HL-60 (cell line): Measurements from ENCODE around the gene AGTRAP.

ENCODE experiments used
- GABPA ChIP-seq: IDR thresholded peaks from 2 replicates; pipeline ENCODE4 v1.6.1; 2012; ENCODE audit warnings: low read depth
- POLR2AphosphoS5 ChIP-seq: IDR thresholded peaks from 2 replicates; pipeline ENCODE4 v1.6.1; 2012; ENCODE audit warnings: low read depth
- SPI1 ChIP-seq: IDR thresholded peaks from 2 replicates; pipeline ENCODE4 v1.6.1; 2012; ENCODE audit warnings: low read depth, mild to moderate bottlenecking, borderline replicate concordance
- TF ChIP-seq, protein P1 (sequence below): IDR thresholded peaks from one replicate; pipeline ENCODE4 v1.5.1; 2011; ENCODE audit warnings: low read length, control low read depth, inconsistent platforms; ENCODE audit not compliant: insufficient read depth
- TF ChIP-seq, protein P2 (sequence below): IDR thresholded peaks from 2 replicates; pipeline ENCODE4 v1.6.1; 2012; ENCODE audit warnings: low read depth; ENCODE audit not compliant: insufficient replicate concordance

DNA sequence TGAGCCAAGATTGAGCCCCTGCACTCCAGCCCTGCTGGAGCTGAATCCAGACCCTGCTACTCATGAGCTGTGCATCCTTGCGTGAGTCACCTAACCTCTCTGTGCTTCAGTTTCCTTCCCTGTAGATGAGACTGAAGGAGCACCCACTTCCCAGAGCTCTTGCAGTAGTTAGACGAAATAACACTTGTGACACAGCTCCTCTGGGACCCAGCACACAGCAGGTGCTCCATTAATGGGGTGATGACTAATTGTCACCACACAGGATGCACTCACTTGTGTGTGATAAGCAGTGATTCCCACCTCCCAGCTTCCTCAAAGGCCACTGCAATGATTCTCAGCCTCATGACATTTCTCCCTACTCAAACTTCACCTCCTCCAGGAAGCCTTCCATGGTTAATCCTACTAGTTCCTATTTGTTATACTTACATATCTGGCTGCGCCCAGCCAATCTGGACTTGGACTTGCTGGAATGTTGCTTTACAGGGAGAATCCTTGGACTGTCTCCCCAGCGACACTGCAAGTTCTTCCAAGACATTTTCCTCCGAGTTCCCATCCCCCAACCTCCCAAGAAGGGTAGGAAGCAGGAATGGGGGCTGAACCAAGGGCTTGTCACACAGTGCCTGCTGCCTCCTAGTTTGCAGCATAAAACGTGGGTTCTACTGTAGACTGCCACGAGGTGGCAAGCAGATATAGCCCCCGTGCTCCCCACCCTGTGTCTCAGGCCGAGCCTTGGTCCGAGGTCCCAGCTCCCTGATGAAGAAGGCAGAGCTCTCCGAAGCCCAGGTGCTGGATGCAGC, 27.2 kb upstream of the AGTRAP start:
- TF ChIP-seq, protein P1, sequence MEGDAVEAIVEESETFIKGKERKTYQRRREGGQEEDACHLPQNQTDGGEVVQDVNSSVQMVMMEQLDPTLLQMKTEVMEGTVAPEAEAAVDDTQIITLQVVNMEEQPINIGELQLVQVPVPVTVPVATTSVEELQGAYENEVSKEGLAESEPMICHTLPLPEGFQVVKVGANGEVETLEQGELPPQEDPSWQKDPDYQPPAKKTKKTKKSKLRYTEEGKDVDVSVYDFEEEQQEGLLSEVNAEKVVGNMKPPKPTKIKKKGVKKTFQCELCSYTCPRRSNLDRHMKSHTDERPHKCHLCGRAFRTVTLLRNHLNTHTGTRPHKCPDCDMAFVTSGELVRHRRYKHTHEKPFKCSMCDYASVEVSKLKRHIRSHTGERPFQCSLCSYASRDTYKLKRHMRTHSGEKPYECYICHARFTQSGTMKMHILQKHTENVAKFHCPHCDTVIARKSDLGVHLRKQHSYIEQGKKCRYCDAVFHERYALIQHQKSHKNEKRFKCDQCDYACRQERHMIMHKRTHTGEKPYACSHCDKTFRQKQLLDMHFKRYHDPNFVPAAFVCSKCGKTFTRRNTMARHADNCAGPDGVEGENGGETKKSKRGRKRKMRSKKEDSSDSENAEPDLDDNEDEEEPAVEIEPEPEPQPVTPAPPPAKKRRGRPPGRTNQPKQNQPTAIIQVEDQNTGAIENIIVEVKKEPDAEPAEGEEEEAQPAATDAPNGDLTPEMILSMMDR, result no peak
- TF ChIP-seq, protein P2, sequence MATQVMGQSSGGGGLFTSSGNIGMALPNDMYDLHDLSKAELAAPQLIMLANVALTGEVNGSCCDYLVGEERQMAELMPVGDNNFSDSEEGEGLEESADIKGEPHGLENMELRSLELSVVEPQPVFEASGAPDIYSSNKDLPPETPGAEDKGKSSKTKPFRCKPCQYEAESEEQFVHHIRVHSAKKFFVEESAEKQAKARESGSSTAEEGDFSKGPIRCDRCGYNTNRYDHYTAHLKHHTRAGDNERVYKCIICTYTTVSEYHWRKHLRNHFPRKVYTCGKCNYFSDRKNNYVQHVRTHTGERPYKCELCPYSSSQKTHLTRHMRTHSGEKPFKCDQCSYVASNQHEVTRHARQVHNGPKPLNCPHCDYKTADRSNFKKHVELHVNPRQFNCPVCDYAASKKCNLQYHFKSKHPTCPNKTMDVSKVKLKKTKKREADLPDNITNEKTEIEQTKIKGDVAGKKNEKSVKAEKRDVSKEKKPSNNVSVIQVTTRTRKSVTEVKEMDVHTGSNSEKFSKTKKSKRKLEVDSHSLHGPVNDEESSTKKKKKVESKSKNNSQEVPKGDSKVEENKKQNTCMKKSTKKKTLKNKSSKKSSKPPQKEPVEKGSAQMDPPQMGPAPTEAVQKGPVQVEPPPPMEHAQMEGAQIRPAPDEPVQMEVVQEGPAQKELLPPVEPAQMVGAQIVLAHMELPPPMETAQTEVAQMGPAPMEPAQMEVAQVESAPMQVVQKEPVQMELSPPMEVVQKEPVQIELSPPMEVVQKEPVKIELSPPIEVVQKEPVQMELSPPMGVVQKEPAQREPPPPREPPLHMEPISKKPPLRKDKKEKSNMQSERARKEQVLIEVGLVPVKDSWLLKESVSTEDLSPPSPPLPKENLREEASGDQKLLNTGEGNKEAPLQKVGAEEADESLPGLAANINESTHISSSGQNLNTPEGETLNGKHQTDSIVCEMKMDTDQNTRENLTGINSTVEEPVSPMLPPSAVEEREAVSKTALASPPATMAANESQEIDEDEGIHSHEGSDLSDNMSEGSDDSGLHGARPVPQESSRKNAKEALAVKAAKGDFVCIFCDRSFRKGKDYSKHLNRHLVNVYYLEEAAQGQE, result no peak
- no peak for TF ChIP-seq GABPA
- no peak for TF ChIP-seq POLR2AphosphoS5
- TF ChIP-seq SPI1, result no peak
